ENCODE measurements around the gene CACNA2D1. TPM values are rescaled to one million over a fixed set of nuclear protein-coding genes. Genes with fewer than 3 reads are reported as not detected.

The CACNA2D1 gene
- total RNA-seq, 1 experiment from 2014 or later = 36.2 TPM

DNA sequence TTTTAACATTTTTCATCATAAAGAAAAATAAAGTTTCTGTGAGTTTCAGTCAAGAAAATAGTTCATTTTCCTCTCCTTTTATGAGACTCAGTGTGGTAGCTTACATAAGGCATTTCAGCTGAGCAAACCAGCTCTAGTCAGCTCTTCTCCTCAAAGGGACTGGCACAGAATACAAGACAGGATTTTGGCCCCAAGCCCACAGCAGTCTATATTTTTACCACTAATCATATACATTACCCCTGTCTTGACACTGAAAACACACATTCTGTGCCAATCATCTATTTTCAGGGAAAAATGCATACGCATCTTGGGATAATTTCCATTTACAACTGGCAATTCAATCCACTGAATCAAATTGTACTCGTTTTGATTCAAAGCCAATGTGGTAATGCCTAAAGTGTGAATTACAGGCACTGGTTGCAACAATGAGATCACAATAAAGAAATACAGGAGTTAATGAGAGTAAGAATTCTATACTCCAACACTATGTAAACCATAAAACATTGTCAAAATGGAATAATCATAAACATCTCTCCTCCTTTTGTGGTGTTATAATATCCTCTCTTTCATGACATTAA lies 186.4 kb downstream of the CACNA2D1 start:
- no peaks in the 10 kb centered on the region; a peak in 1 of 7 replicates for H3K36me3 Mint-ChIP-seq (ENCODE audit: insufficient read depth in 1 of 3, low read depth in 3 of 3)
- no peak overlapping the region for H2AK5ac ChIP-seq (ENCODE audit: insufficient read length, low read length)
- H3K27me3 Mint-ChIP-seq (ENCODE audit: low read depth) = no peaks in the 10 kb centered on the region
- no peaks in the 10 kb centered on the region for H3K79me2 ChIP-seq (ENCODE audit: insufficient read depth, low read length)
- no peak overlapping the region for H2BK15ac ChIP-seq (ENCODE audit: low read depth, low read length)
- H2BK20ac ChIP-seq (ENCODE audit: low read depth, low read length, poor library complexity, severe bottlenecking) = no peak overlapping the region
- H3K27me3 ChIP-seq (ENCODE audit: insufficient read depth, low read length) = no peaks in the 10 kb centered on the region
- no peak overlapping the region for H4K5ac ChIP-seq (ENCODE audit: insufficient read length, low read depth, low read length)
- H3K56ac ChIP-seq (ENCODE audit: insufficient read length, low read depth, low read length) = no peak overlapping the region
- no peaks in the 10 kb centered on the region for H3K4me1 ChIP-seq (ENCODE audit: insufficient read depth, low read length)
- no peaks in the 10 kb centered on the region for H3K9me3 Mint-ChIP-seq
- no peak overlapping the region for H3K4me2 ChIP-seq (ENCODE audit: insufficient read depth, insufficient read length, low read length)
- no peak overlapping the region for H3K23ac ChIP-seq (ENCODE audit: insufficient read length, low read depth, low read length)
- no peak overlapping the region for H2AFZ ChIP-seq (ENCODE audit: low read length)
- no peaks in the 10 kb centered on the region for H3K9me3 ChIP-seq (ENCODE audit: control insufficient read depth, low read depth, low read length)
- no peak overlapping the region for H3K27ac ChIP-seq (ENCODE audit: insufficient read length, low read depth, low read length)
- no peak for DNase-seq
- H3K18ac ChIP-seq (ENCODE audit: insufficient read length, low read depth, low read length) = no peak overlapping the region
- H2BK120ac ChIP-seq (ENCODE audit: low read depth, low read length, poor library complexity, severe bottlenecking) = no peak overlapping the region
- no peak overlapping the region for H3K4ac ChIP-seq (ENCODE audit: low read depth, low read length)
- H3K27ac Mint-ChIP-seq = no peak overlapping the region
- no peak overlapping the region for H2BK12ac ChIP-seq (ENCODE audit: insufficient read length, low read depth, low read length)
- TF ChIP-seq, protein P1, sequence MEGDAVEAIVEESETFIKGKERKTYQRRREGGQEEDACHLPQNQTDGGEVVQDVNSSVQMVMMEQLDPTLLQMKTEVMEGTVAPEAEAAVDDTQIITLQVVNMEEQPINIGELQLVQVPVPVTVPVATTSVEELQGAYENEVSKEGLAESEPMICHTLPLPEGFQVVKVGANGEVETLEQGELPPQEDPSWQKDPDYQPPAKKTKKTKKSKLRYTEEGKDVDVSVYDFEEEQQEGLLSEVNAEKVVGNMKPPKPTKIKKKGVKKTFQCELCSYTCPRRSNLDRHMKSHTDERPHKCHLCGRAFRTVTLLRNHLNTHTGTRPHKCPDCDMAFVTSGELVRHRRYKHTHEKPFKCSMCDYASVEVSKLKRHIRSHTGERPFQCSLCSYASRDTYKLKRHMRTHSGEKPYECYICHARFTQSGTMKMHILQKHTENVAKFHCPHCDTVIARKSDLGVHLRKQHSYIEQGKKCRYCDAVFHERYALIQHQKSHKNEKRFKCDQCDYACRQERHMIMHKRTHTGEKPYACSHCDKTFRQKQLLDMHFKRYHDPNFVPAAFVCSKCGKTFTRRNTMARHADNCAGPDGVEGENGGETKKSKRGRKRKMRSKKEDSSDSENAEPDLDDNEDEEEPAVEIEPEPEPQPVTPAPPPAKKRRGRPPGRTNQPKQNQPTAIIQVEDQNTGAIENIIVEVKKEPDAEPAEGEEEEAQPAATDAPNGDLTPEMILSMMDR (conservative IDR thresholded peaks at IDR 0.05) = no peak
- no peak overlapping the region for H4K91ac ChIP-seq (ENCODE audit: insufficient read length, low read depth, low read length)
- H2BK5ac ChIP-seq (ENCODE audit: insufficient read length, low read length) = no peak overlapping the region
- H3K9ac ChIP-seq (ENCODE audit: extremely low read depth, insufficient read length, low read length) = no peak overlapping the region
- no CpG with 5 or more reads among the region's 2 CpGs for WGBS (ENCODE audit: extremely low coverage, insufficient read length, low lambda C conversion rate)
- no peak overlapping the region for H4K8ac ChIP-seq (replicated peaks; ENCODE audit: insufficient read length, low read depth, low read length)
- no peaks in the 10 kb centered on the region for H3K79me1 ChIP-seq (ENCODE audit: insufficient read depth, low read depth, low read length, poor library complexity, severe bottlenecking)
- H3T11ph ChIP-seq (ENCODE audit: low read length) = no peak overlapping the region
- H3K14ac ChIP-seq (ENCODE audit: insufficient read depth, low read length) = no peak overlapping the region
- H4K20me1 ChIP-seq (ENCODE audit: control insufficient read depth, insufficient read depth, insufficient read length) = no peaks in the 10 kb centered on the region
- no peak overlapping the region for H3K4me3 Mint-ChIP-seq
- 0 out of 4 replicates have a peak, but pooled peaks cover 0 to 3% of the 10 kb centered on the region in 2 experiments for H3K4me1 Mint-ChIP-seq
- H3K23me2 ChIP-seq (ENCODE audit: insufficient read length, low read depth, low read length, poor library complexity, severe bottlenecking) = no peaks in the 10 kb centered on the region
